Measurements from ENCODE around the gene FAM167B. TPM values are rescaled to one million over a fixed set of nuclear protein-coding genes. Genes with fewer than 3 reads are reported as not detected.

Gene FAM167B
- total RNA-seq, 1 experiment from 2014 or later: 1.5 TPM

GRCh38 chr1:32199717-32200072 lies 47.3 kb upstream of the FAM167B start:
- no peak overlapping the region for H2AK5ac ChIP-seq (ENCODE audit: insufficient read length, low read length)
- H2BK120ac ChIP-seq (ENCODE audit: low read depth, low read length, poor library complexity, severe bottlenecking): no peak overlapping the region
- H3K4me2 ChIP-seq (ENCODE audit: insufficient read depth, insufficient read length, low read length): peak overlapping the region; percentile 56
- no peak overlapping the region for H3K23ac ChIP-seq (ENCODE audit: insufficient read length, low read depth, low read length)
- TF ChIP-seq CTCF (conservative IDR thresholded peaks at IDR 0.05): no peak
- no peak overlapping the region for H3K56ac ChIP-seq (ENCODE audit: insufficient read length, low read depth, low read length)
- Mint-ChIP-seq H3K4me3 (peak overlapping the region in 1 of 2 experiments; percentile 81; a peak in 4 of 5 replicates), H3K27me3 (ENCODE audit: low read depth) (peaks cover 10% of the 10 kb centered on the region), H3K27ac (no peak overlapping the region; a peak in 1 of 7 replicates), H3K4me1 (peaks cover 38 to 39% of the 10 kb centered on the region in 2 experiments), H3K9me3 (no peaks in the 10 kb centered on the region), H3K36me3 (ENCODE audit: insufficient read depth in 1 of 3, low read depth in 3 of 3) (peaks cover 16 to 38% (median 32%) of the 10 kb centered on the region in 3 experiments; a peak in 6 of 7 replicates)
- no peak overlapping the region for H3K18ac ChIP-seq (ENCODE audit: insufficient read length, low read depth, low read length)
- H2BK15ac ChIP-seq (ENCODE audit: low read depth, low read length): no peak overlapping the region
- peak; percentile 44 for DNase-seq
- H3K23me2 ChIP-seq (ENCODE audit: insufficient read length, low read depth, low read length, poor library complexity, severe bottlenecking): peaks cover 3% of the 10 kb centered on the region
- H3K9ac ChIP-seq (ENCODE audit: extremely low read depth, insufficient read length, low read length): no peak overlapping the region
- no peak overlapping the region for H3K4ac ChIP-seq (ENCODE audit: low read depth, low read length)
- H3K27me3 ChIP-seq (ENCODE audit: insufficient read depth, low read length): no peaks in the 10 kb centered on the region; the same call in 1 of the 2 replicates
- H2BK5ac ChIP-seq (ENCODE audit: insufficient read length, low read length): no peak overlapping the region
- H4K20me1 ChIP-seq (ENCODE audit: control insufficient read depth, insufficient read depth, insufficient read length): no peaks in the 10 kb centered on the region
- no peaks in the 10 kb centered on the region; the same call in 1 of the 2 replicates for H3K4me1 ChIP-seq (ENCODE audit: insufficient read depth, low read length)
- H3K14ac ChIP-seq (ENCODE audit: insufficient read depth, low read length): no peak overlapping the region; the same call in 1 of the 2 replicates
- no peaks in the 10 kb centered on the region for H3K9me3 ChIP-seq (ENCODE audit: control insufficient read depth, low read depth, low read length)
- no peak overlapping the region for H2BK12ac ChIP-seq (ENCODE audit: insufficient read length, low read depth, low read length)
- H3K79me2 ChIP-seq (ENCODE audit: insufficient read depth, low read length): no peaks in the 10 kb centered on the region
- H2AFZ ChIP-seq (ENCODE audit: low read length): no peak overlapping the region
- no peak overlapping the region for H2BK20ac ChIP-seq (ENCODE audit: low read depth, low read length, poor library complexity, severe bottlenecking)
- WGBS (ENCODE audit: extremely low coverage, insufficient read length, low lambda C conversion rate): no CpG with 5 or more reads among the region's 6 CpGs
- H3K79me1 ChIP-seq (ENCODE audit: insufficient read depth, low read depth, low read length, poor library complexity, severe bottlenecking): no peaks in the 10 kb centered on the region
- H4K8ac ChIP-seq (replicated peaks; ENCODE audit: insufficient read length, low read depth, low read length): no peak overlapping the region
- H3K27ac ChIP-seq (ENCODE audit: insufficient read length, low read depth, low read length): no peak overlapping the region
- no peak overlapping the region for H4K91ac ChIP-seq (ENCODE audit: insufficient read length, low read depth, low read length)
- H3T11ph ChIP-seq (ENCODE audit: low read length): no peak overlapping the region
- no peak overlapping the region for H4K5ac ChIP-seq (ENCODE audit: insufficient read length, low read depth, low read length)

All from H9 (cell line).